ENCODE results near the gene EXO1.
A peak's percentile ranks its signal among the peaks of the same experiment; 100 is the strongest.

Gene EXO1

GRCh38 chr1:241895013-241895412, 47.0 kb downstream of the EXO1 start:
- no peak for FAIRE-seq

- FAIRE-seq: peak; percentile 32
Observed at GRCh38 chr1:241896670-241896962, 48.6 kb downstream of the EXO1 start.

- no peak for FAIRE-seq
Observed at GRCh38 chr1:241899210-241899609, 51.2 kb downstream of the EXO1 start.

- no peak for FAIRE-seq
Observed at GRCh38 chr1:241900381-241900780, 52.4 kb downstream of the EXO1 start.

GRCh38 chr1:241902391-241903065, 54.5 kb downstream of the EXO1 start:
- no peak for FAIRE-seq

- FAIRE-seq: no peak
Observed at GRCh38 chr1:241916196-241916595, 68.2 kb downstream of the EXO1 start.

- no peak for FAIRE-seq
Observed at GRCh38 chr1:241917487-241917886, 69.5 kb downstream of the EXO1 start.

GRCh38 chr1:241918879-241919278, 70.9 kb downstream of the EXO1 start:
- no peak for FAIRE-seq

- FAIRE-seq: no peak
Observed at GRCh38 chr1:241924080-241924808, 76.2 kb downstream of the EXO1 start.

GRCh38 chr1:241926141-241926540, 78.1 kb downstream of the EXO1 start:
- FAIRE-seq: no peak

GRCh38 chr1:241927321-241927720, 79.3 kb downstream of the EXO1 start:
- no peak for FAIRE-seq

GRCh38 chr1:241932845-241933244, 84.8 kb downstream of the EXO1 start:
- no peak for FAIRE-seq

GRCh38 chr1:241934201-241934848, 86.3 kb downstream of the EXO1 start:
- FAIRE-seq: no peak

- FAIRE-seq: no peak
Observed at GRCh38 chr1:241934866-241935265, 86.9 kb downstream of the EXO1 start.
